Measurements from ENCODE around the gene HMGCS1.
"Not testable (repeated sequence)": the region's sequence is repeated elsewhere in the genome, so short reads cannot be mapped to it uniquely, and the experiment has no call there.

HMGCS1 gene

DNA sequence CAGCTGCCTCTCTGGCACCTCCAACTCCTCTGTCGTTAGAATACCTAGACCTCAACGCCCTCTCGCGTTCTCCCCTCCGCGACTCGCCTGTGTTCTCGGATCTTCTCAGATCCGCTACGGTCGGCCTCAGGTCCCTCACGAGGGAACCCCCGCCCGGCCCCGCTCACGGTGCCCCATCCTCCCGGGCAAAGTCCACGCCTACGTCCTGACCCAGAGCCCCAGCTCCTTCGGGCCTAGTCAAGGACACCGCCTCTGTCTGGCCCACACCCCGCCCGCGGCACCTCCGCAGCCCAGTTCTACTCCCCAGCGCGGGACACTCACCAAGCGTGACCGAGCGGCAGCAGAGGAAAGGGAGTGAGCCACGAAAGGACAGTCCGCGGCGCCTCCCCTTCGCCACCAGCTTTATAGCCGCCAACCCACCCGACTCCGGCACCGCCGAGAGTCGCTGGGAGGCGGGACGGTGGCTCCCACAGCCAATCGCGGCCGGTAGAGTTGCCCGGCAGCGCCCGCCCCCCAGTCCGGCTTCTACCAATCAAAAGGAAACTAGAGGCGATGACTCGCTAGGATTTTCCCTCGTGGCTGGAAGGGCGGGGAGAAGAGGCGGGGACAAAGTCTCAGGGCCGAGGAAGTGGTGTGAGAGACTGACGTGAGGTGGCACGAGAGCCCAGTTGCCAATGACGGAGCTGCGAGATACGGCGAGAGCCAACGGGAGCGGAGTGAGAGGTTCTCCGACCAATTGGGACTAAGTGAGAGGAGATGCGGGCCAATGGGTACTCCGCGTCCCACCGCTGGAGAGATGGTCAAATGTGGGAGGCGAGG is at the start of gene HMGCS1:
Gene HMGCS1, minus strand, starts transcription at position 378 of the 819 bp plus-strand sequence. CDS start 14,447 bp downstream, outside the sequence.
- peak; percentile 98 for DNase-seq

DNA sequence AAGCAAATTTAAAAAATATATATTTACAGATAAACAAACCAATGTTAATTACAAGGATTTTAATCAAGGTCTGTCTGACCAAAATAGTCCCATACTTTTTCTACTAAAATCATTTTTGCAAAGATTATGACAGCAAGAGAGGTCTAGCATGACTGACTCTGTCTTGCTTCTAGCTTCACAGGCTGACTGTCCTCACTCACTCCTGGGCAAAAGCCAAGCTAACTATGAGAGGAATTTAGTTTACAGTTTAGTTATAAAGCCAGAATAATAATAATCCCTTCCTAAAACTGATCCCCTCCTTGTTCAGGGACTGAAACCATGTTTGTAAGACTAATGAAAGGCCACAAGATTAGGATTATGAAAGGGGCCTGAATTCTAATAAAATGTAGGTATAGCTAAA is 45.5 kb upstream of the HMGCS1 start:
- no peak for DNase-seq

DNA sequence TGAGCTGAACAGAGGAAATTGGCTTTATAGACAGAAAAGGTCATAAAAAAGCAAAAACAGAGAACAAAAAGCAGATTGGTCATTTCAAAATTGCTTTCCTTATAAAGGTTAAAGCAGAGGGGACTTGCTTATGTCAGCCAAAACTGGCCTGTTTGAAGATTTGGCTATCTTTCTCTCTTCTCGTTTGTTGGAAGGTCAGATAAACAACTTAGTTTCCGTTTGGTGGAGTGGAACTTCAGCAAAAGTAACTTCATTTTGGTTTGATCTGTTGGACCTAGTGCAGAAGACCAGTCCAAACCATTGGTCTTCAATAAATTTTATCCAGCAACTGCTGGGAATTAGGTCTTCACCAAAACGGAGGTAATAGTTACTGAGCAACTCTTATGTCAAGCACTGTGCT is 45.1 kb upstream of the HMGCS1 start:
- no peak for DNase-seq

DNA sequence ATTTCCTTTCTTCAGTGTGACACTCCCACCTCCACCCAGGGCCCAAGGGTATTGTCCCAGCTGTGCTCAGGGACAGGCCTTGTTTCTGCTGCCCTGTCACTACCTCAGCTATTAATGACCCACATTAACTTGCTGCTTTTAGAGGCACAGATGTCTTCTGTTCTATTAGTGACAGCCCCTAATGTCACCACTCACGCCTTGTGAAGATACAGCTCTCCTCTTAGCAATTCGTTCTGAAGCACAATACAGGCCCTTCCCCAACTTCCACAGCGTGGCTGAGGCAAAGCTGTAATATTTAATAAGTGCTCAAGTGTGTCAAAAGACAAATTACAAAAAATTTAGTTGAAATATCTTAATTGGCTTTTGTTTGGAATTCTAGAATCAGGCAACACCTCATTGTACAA is 44.7 kb upstream of the HMGCS1 start:
- no peak for DNase-seq

DNA sequence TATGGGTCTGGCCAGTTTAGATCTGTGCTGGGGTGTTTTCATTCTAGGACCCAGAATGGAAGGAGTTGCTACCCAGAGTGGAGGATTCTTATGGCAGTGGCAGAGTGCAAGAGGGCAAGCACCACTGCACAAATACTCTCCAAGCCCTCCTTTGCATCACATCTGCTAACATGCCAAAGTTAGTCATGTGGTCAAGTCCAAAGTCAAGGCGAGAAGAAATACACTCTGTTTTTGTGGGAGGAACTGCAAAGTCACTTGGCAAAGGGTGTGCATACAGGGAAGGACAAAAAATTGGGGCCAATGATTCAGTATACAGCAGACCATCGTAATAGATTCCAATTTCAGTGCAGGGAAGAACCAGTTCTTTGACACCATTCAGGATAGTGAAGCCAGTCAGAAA is 43.9 kb upstream of the HMGCS1 start:
- DNase-seq = no peak

DNA sequence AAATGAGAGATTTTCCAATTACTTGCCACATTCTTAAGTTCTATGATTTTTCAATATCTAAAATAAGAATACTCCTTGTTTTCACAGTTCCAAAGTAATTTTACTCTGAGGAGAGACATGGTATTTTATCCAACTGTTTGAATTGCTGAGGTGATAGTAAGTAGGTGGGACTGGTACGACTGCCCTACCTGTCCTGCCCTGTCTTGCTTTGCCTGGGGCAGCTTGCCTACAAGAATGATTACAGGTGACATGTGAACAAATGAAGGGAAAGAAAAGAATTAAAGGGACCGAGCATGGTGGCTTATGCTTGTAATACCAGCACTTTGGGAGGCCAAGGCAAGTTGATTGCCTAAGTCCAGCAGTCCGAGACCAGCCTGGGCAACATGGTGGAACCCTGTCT is 41.6 kb upstream of the HMGCS1 start:
- no peak for DNase-seq

DNA sequence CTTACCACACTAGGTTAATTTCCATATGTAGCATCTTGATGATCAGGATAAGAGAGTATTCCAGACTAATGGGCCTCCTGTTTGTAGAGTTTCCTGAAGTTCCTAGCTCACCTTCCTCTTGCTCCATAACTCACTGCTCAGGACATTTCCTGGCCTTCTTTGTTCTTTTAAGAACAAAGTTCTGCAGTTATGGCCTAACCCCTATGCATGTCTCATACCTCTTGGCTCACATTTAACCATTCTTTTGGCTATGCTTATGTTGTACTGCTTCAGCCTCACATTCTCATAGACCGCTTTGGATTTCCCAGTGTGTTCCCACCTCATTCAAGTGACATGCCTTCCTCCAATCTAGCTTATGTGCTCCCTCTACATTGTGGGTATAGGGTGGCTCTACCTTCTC is 40.5 kb upstream of the HMGCS1 start:
- no peak for DNase-seq

DNA sequence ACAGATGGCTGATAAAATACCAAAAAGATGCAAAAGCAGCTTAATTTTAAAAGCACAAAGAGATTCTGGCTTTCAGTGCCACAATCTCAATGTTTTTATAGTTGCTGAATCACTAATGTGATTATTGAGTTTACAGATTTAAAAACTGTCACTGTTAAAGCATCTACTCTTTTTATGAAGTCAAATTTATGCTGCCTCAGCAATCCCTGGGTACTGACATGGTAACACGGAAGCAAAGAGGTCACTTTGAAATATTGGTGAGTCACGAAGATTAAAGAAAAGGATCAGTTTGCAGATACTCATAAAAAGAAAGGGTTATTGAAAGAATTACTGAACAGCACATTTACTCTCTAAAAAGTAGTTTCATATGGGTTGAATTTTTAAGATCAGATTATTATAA is 39.7 kb upstream of the HMGCS1 start:
- no peak for DNase-seq

DNA sequence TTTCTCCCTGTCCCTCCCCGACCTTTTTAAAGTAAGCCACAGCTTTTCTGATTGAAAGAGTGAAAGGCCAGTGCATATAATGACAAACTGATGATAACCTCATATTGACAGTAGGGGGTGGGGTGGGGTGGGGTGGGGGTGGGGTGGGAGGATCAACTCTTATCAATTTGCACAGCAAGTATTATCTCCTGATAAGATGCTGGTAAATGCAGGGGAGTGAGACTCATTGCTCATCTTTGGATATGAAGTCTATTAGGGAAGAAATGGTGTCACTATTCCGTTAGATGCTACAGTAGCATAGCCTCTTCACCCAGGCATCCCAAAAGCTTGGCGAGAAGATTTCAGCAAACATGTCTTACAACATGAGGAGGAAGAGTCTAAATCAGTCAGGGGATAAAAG is 38.9 kb upstream of the HMGCS1 start:
- DNase-seq = no peak

DNA sequence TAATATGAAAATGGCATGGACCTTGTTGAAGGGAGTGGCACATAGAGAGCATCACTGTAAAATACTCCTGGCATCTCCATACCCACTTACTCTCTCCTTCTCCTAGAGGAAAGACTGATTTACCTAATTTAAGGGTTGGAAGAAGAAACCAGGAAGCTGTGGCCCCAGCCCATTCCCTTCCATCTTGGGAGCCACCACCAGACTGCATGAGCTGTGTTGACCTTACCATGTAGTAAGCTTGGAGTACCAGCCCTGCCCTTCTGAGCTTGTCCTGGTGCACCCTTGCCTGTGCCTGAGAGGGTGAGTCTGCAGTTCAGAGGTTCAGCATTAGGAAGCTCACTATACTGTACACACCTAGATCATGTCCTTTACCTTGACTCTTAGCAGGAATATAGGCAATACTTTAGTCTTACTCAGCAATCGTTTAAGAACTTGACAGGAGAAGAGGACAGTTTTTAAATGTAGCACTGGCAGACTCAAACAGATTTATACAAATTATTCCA is 35.7 kb upstream of the HMGCS1 start:
- no peak for DNase-seq

DNA sequence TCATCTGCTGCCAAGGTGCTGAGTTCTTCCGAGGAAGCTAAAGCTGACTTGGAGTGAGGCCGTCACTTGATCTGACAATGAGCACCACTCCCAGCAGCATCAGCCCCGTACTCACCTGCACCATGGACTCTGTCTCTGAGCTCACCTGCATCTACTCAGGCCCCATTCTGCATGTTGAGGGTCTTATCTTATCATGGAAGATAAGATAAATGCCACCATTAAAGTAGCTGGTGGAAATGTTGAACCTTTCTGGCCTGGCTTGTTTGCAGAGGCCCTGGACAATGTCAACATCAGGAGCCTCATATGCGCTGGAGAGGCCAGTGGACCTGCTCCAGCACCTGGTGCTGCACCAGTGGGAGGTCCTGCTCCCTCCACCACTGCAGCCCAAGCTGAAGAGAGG is 35.0 kb upstream of the HMGCS1 start:
- DNase-seq = no peak

DNA sequence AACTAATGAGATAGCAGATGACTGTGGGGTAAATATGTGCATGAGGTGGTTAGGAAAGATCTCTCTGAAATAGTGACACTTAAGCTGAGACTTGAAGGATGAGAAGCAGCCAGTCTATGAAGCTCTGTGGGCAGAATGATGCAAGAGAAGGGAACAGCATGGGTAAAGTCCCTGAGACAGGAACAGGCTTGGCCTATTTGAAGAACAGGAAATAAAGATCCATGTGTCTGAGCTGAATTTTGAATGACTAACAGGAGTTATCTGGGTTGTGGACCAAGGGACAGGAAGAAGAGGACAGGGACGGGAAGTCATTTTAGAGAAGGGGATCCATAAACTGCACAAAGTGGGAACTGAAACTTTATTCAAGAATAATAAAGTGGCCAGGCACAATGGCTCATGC is 25.6 kb upstream of the HMGCS1 start:
- no peak for DNase-seq

DNA sequence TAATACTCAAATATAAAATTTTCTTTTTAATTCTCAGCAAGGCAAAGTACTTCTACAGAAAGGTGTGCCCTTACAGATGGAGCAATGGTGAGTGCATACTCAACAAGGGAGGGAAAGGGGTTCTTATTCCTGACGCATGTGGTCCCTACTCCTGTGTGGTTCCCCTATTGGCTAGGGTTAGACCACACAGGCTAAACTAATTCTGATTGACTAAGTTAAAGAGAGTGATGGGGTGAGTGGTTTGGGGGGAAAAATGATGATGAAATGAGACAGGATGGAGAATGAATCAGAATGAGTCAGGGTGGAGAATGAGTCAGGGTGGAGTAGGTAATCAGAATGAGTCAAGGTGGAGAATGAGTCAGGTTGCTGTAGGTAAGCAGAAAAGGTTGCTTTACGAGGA is 22.9 kb upstream of the HMGCS1 start:
- DNase-seq = no peak

DNA sequence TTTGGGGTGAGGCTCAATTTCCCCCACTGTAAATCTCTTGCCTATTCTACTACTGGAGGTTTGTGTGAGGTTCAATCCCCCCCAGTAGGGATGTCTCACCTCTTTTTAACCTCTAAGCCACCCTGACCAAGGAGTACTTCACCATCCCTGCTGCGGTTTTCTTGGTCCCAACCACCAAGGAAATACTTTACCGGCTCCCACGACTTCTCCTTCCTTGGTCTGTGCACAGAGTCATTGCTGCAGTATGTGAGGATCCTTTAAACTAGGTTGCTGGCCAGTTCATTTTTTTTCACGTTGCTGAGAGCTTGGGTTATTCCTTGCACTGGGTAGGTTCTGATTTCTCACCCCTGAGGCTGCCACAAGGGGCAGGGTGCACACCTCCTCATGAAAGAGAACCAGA is 22.5 kb upstream of the HMGCS1 start:
- no peak for DNase-seq

DNA sequence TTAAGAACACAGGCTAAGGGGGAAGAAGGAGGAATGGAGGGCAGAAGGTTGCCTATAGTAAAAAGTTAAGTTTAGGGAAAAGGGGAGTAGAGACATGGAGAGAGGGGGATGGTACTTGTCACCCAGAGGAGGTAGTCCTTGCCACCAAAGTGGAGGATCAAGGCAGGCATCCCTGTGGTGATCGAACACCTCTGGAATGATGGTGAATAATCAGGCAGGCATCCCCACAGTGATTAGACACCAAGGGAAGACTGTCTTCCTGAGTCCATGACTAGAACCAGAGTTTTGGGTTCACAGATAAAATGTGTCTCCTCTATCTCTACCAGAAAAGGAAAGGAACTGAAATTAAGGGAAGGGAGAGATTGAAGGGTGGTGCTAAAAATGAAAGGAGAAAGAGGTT is 19.2 kb upstream of the HMGCS1 start:
- DNase-seq = no peak

DNA sequence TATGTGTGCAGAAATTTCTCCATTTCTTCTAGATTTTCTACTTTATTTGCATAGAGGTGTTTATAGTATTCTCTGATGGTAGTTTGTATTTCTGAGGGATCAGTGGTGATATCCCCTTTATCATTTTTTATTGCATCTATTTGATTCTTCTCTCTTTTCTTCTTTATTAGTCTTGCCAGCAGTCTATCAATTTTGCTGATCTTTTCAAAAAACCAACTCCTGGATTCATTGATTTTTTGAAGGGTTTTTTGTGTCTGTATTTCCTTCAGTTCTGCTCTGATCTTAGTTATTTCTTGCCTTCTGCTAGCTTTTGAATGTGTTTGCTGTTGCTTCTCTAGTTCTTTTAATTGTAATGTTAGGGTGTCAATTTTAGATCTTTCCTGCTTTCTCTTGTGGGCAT is 12.4 kb upstream of the HMGCS1 start:
- not testable (repeated sequence) for DNase-seq

DNA sequence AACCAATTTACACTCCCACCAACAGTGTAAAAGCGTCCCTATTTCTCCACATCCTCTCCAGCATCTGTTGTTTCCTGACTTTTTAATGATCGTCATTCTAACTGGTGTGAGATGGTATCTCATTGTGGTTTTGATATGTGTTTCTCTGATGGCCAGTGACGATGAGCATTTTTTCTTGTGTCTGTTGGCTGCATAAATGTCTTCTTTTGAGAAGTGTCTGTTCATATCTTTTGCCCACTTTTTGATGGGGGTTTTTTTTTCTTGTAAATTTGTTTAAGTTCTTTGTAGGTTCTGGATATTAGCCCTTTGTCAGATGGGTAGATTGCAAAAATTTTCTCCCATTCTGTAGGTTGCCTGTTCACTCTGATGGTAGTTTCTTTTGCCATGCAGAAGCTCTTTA is 10.3 kb upstream of the HMGCS1 start:
- not testable (repeated sequence) for DNase-seq

DNA sequence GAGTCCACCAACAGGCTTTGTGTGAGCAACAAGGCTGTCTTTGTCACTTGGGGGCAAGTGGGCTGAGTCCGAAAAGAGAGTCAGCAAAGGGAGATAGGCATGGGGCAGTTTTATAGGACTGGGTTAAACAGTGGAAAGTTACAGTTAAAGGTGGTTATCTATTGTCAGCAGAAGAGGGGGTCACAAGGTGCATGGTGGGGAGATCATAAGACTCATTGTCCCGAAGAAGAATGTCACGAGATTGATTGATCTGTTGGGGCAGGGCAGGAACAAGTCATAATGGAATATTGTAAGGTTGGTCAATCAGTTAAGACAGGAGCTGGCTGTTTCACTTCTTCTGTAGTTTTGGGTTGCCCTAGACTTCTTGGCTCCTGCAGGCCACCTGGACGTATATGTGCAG is 7.6 kb upstream of the HMGCS1 start:
- no peak for DNase-seq

DNA sequence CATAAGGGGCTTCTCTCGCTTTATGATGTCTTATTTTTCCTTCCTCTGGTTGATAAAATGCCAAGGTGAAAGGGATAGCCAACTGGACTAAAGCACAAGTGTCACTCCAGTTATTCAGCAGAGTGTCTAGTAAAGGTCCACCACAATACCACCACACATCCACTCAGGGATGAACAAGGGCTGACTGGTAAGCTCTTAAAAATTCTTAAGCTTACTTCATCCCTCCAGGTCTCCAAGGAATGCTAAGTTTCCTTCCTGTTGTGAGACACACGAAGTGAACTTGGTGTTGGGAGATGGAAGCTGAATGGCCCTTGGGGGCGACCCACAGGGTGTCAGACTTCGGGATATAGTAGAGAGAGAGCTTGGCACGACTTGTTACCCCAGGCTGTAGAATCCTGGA is 3.2 kb upstream of the HMGCS1 start:
- DNase-seq = no peak

DNA sequence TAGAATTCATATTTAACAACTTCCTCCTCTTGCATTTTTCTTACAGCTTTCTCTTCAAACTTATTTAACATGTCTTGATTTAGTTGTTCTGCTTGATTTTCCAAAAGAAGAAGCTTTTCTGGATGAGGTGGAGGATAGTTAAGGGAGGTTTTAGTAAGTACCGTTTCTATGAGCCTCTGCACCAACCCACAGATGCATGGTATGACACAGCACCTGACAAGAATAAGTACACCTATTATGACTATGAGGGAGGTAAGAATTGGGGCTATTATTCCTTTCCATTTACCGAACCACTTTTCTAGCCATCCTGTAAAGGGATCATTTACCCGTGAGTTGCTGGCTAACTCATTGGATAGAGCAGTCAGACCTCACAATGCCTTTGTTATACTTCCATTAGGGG is 2.5 kb upstream of the HMGCS1 start:
- DNase-seq = no peak

DNA sequence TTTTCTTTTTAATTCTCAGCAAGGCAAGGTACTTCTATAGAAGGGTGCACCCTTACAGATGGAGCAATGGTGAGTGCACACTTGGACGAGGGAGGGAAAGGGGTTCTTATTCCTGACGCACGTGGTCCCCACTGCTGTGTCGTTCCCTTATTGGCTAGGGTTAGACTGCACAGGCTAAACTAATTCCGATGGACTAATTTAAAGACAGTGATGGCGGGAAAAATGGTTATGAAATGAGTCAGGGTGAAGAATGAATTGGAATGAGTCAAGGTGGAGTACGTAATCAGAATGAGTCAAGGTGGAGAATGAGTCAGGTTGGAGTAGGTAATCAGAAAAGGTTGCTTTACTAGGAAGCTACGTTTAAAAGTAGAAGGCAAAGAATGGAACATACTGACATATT is 2.1 kb upstream of the HMGCS1 start:
- DNase-seq = no peak

DNA sequence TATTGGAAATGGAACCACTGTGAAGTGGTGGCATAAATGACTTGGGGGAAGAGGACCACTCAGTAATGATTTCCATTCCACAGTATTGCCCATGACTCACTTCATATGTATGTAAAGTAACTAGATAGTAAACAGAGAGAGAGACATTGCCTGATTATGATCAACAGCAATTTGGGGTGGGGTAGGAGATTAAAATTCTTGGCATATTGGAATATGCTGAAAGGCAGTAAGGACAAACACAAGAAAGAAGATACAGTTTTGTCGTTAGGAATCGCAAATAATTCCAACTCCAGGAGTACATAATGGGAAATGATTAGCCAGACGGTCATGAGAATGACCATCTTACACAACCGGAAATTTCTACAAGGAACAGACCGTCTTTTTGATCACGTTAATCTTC is 1.5 kb upstream of the HMGCS1 start:
- no peak for DNase-seq

DNA sequence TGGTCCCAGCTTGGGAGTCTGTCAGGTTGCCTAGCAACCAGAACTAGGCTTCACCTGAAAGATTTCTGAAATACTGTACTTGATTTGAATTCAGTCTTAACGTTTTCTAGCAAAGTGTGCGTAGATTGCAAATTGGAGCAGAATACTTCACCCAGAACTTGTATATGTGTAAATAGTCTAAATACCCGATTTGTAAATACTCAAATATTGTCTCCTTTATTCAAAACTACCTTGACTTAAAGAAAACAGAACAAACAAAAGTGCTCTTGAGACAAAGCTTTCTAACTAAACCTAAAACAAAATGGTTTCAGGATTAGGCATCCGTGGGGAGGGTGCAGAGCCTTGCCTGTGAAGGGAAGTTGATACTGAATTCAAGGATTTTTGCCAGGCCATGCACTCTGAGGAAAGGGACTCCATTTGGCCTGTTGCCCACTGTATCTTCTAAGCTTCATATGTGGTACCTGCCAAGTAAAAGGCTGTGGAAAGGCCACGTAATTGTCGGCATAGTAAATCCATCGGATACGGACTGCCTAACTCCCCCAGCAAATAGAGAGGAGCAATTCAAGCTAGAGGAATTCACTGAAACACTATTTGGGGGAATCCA is 744 bp upstream of the HMGCS1 start:
- peak; percentile 33 for DNase-seq

DNA sequence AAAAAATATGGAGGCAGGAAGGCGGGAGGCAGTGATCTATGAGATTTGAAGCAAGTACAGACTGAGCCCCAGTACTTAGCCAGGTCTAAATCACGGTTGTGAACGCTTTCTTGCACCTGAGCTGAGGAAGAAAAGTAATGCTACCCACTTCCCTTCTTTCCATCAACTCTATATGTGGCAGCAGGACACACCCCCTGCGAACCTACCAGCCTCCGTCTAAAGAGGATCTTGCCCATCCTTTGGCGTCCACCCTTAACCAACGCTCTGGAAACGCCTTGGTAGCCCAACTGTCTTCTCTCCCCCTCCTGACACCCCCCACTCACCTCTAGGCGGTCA is 545 bp downstream of the HMGCS1 start:
- no peak for DNase-seq
